ENCODE measurements around the gene MAP3K2.

MAP3K2 gene

DNA sequence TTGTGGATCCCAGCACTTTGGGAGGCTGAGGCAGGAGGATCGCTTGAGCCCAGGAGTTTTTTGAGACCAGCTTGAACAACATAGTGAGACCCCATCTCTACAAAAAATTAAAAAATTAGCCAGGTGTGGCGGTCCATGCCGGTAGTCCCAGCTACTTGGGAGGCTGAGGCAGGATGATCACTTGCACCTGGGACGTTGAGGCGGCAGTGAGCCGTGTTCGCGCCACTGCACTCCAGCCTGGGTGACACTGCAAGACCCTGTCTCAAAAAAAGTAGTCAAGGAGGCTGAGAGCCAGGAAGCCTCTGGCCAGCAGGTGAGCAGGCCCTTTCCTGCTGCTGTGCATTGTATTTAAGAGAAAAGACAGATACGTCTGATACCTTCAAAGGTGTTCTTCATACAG lies 19.3 kb upstream of the MAP3K2 start:
- DNase-seq = no peak

DNA sequence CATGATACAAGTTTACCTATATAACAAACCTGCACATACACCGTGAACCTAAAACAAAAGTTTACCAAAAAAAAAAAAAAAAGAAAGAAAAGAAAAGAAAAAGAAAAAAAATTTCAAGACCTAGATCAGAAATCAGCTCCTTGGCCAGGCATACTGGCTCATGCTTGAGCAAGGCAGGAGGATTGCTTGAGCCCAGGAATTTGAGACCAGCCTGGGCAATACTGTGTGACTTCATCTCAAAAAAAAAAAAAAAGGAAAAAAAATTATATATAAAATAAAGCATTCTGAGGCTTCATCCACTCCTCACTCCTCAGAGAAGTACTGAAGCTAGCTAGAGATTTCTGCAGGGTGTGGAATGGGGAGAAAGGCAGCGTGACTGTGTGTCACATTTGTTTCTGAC lies 18.7 kb upstream of the MAP3K2 start:
- DNase-seq = no peak

DNA sequence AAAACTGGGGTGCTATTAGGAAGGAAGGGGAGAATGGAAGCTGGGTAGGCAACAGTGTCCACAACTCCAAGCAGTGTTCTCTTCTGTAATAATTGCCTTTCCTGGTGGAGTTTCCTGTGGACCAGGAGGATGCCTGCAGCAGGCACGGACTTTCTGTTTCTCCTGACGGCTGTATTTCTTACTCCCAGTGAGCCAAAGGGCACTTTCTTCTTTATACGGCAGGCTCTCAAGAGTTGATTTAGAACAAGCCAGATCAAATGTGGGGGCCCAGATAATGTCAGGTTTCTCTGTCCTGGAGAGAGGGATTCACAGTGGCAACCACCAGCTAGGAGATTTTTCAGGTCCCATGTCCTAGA lies 17.5 kb upstream of the MAP3K2 start:
- DNase-seq = no peak

- no peak for DNase-seq
Measured at GRCh38 chr2:127404466-127405254, 16.9 kb upstream of the MAP3K2 start.

GRCh38 chr2:127403460-127403859 lies 15.7 kb upstream of the MAP3K2 start:
- no peak for DNase-seq

DNA sequence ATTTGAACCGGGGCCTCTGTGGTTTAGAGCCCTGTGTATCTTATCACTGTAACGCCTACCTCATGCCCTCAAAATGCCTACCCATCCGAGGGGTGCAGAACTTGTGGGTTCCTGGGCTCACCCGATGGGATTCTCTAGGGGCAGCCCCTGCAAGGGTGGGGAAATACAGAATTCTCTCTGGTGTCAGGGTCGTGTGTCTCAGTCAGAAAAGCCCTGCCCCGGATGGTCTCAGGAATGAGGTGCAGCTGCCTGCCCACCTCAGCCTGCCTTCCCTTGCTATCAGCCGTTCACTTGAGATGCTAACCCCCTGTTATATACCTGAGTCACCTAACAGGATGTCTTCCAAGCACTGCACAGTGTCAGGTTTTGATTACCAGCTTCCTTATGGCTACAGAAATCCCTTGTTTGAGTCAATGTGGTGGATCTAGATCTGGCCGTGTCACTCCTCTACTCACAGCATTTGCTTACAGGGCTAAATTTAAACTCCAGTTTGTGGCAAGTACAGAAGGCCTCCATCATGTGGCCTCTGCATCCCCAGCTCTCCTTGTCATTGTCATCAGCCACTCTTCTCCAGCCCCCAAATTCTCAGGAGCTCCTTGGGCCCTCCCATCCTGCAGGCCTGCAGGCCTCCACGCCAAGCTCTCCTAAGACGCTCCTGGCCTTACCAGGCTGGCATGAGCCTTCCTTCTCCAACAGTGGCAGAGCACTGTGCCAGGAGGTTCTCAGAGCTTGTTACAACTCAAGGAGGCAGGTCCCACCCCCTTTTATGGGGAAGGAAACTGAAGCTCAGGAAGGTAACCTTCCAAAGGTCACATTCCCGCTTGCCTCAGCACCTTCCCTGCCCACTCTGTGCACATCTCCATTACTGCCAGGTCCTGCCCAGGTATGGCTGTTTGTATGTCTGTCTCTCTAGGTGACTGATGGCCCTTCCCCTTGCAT lies 14.3 kb upstream of the MAP3K2 start:
- DNase-seq = no peak

- no peak for DNase-seq
Measured at GRCh38 chr2:127400897-127401756, 13.4 kb upstream of the MAP3K2 start.

DNA sequence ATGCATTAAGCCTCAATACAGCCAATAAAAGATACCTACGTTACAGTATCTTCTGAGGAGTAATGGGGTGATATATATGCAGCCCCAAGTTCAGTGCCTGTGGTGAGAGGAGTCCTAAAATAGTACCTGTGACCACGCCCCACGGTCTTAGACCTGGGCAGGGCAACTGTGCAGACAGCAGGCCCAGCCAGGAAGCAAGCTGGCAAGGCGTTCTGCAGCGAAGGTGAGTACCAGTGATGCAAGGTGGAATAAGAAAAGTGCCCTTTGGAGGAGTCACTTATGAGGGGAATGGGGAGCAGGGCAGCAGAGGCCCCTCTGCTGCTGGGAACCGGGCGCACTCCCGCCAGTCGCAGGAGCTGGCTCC lies 12.7 kb upstream of the MAP3K2 start:
- no peak for DNase-seq

GRCh38 chr2:127398239-127398590 lies 10.4 kb upstream of the MAP3K2 start:
- no peak for DNase-seq

DNA sequence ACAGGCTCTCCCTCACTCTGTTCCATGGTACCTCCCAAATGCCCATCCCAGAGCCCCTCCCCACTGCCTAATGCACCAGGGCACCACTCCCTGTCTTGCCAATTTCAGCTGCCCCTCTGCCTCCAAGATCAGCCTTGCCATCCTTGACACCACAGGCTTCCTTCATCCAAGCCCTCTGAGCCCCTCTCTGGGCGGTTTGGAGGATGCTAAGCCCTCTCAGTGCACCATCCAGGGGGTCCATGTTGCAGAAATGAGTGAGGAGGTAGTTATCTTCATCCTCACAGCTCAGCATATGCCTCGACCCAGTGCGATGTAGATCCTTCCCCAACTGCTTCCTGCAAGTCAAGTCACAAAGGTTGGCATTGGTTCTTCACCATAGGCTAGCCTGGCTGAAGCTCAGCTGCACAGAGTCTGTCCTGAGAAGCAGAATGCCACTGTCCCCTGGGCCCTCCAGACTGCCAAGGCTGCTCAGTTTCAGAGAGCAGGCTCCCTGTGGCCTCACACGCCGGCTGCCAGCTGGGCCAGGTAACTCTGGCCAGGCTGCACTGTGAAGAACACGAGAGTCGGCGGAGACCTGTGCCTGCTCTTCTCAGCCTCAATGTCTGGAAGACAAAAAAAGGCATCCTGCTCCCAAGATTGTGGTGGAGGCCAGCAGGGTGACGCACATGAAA lies 9.9 kb upstream of the MAP3K2 start:
- no peak for DNase-seq

DNA sequence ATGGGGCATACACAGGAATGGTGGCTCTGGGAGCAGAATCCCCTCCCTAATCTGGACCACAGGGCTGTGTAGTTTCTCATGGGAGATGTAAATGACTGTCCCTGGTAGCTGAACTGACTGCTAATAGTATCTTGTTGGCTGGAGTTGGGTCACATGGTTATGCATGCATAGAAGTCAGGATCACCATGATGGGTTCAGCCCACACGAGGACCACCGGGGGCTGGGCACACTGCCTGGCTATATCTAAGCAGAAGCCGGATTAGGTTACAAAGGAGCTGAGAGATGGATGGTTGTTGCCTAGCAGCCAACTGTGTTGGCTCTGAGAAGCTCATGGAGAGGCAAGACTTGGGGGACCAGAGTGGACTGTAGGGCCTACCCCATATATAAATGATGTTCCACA lies 6.7 kb upstream of the MAP3K2 start:
- no peak for DNase-seq

- no peak for DNase-seq
Measured at GRCh38 chr2:127392828-127393578, 5.2 kb upstream of the MAP3K2 start.

DNA sequence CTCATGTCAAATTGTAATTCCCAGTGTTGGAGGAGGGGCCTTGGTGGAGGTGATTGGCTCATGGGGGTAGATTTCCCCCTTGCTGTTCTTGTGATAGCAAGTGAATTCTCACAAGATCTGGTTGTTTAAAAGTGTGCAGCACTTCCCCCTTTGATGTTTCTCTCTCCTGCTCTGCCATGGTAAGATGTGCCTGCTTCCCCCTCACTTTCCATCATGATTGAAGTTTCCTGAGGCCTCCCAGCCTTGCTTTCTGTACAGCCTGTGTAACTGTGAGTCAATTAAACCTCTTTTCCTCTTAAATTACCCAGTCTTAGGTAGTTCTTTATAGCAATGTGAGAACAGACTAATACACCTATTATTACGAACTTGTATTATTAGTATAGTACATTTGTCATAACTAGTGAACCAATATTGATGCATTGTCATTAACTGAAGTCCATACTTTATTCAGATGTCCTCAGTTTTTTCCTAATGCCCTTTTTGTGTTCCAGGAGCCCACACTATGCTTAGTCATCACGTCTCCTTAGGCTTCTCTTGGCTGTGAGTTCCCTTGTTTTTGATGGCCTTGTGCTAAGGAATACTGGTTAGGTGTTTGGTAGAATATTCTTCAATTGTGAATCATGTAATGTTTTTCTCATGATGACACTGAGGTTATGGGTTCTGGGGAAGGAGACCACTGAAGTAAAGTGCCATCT lies 4.5 kb upstream of the MAP3K2 start:
- no peak for DNase-seq

GRCh38 chr2:127389778-127390435 lies 2.1 kb upstream of the MAP3K2 start:
- peak; percentile 31 for DNase-seq

DNA sequence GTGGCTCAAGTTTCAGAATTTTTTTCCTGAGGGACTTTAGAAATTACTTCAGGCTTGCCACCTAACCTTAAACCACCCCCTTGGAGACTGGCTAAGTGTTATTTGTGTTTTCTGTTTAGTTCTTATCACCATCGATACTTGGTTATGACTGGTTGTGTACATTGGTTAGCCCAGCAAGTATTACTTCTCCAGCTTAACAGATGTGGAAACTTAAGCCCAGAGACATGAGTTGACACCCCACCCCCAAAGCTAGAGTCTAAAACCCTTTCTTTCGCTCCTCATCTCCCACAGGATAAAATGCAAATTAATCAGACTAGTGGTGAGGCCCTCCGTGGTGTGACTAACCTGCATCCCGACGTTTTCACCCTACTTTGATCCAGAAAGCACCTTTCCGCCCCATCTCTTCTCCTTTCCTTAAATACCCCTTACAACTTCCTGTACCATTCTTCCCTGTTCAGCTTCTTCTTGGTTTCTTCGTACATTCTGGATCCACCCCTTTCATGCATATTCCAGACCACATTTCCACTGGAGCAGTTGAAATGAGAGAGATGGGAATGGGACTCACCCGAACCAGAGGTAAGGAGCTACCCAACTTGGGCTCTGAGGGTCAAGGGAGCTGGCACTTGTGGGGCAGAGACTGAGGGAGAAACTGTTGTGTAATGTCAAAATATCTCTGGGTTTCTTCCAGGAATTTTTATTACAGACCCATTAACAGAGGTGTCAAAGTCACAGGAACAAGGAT lies 819 bp upstream of the MAP3K2 start:
- DNase-seq = no peak

- DNase-seq = peak; percentile 57
Measured at GRCh38 chr2:127386764-127387654, 766 bp downstream of the MAP3K2 start.

DNA sequence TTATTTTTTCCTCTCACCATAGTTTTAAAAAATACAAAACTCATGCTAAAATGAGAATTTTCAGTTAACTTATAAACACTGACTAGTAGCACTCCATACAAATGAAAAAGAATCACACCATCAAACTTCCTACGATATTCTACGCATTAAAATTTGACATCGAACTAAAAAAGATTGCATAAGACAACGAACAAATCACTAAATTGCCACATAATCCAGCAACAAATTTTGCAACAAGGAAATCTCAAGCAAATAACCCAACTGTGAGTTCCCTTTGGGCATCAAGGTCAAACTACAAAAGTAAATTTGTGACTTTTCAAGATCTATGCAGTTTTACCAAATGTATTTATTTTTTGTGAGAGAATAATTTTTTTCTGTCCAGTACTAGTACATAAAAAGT lies 1.5 kb downstream of the MAP3K2 start:
- DNase-seq = peak; percentile 43

GRCh38 chr2:127384529-127384928 lies 3.2 kb downstream of the MAP3K2 start:
- no peak for DNase-seq

- DNase-seq = no peak
Measured at GRCh38 chr2:127382831-127383230, 4.9 kb downstream of the MAP3K2 start.

All from GF-D8 (cell line).